ENCODE data around the gene SPTBN1.

GRCh38 chr2:54417577-54417976 lies 38.5 kb upstream of the SPTBN1 start:
- TF ChIP-seq, protein P1, sequence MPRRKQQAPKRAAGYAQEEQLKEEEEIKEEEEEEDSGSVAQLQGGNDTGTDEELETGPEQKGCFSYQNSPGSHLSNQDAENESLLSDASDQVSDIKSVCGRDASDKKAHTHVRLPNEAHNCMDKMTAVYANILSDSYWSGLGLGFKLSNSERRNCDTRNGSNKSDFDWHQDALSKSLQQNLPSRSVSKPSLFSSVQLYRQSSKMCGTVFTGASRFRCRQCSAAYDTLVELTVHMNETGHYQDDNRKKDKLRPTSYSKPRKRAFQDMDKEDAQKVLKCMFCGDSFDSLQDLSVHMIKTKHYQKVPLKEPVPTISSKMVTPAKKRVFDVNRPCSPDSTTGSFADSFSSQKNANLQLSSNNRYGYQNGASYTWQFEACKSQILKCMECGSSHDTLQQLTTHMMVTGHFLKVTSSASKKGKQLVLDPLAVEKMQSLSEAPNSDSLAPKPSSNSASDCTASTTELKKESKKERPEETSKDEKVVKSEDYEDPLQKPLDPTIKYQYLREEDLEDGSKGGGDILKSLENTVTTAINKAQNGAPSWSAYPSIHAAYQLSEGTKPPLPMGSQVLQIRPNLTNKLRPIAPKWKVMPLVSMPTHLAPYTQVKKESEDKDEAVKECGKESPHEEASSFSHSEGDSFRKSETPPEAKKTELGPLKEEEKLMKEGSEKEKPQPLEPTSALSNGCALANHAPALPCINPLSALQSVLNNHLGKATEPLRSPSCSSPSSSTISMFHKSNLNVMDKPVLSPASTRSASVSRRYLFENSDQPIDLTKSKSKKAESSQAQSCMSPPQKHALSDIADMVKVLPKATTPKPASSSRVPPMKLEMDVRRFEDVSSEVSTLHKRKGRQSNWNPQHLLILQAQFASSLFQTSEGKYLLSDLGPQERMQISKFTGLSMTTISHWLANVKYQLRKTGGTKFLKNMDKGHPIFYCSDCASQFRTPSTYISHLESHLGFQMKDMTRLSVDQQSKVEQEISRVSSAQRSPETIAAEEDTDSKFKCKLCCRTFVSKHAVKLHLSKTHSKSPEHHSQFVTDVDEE (CRISPR knock-in tag; IDR thresholded peaks at IDR 0.05), result no peak
- no peak for TF ChIP-seq ZNF70 (CRISPR knock-in tag; IDR thresholded peaks at IDR 0.05)
- TF ChIP-seq, protein P2, sequence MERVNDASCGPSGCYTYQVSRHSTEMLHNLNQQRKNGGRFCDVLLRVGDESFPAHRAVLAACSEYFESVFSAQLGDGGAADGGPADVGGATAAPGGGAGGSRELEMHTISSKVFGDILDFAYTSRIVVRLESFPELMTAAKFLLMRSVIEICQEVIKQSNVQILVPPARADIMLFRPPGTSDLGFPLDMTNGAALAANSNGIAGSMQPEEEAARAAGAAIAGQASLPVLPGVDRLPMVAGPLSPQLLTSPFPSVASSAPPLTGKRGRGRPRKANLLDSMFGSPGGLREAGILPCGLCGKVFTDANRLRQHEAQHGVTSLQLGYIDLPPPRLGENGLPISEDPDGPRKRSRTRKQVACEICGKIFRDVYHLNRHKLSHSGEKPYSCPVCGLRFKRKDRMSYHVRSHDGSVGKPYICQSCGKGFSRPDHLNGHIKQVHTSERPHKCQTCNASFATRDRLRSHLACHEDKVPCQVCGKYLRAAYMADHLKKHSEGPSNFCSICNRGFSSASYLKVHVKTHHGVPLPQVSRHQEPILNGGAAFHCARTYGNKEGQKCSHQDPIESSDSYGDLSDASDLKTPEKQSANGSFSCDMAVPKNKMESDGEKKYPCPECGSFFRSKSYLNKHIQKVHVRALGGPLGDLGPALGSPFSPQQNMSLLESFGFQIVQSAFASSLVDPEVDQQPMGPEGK (CRISPR knock-in tag; IDR thresholded peaks at IDR 0.05; ENCODE audit: borderline replicate concordance), result no peak
- TF ChIP-seq ISL1 (CRISPR knock-in tag; IDR thresholded peaks at IDR 0.05), result no peak
- TF ChIP-seq GLIS3 (CRISPR knock-in tag; IDR thresholded peaks at IDR 0.05), result no peak
- TF ChIP-seq ZFP30 (CRISPR knock-in tag; IDR thresholded peaks at IDR 0.05), result no peak
- TF ChIP-seq ARNTL (CRISPR knock-in tag; IDR thresholded peaks at IDR 0.05; ENCODE audit: borderline replicate concordance, low read depth), result no peak
- TF ChIP-seq ZC3H10 (CRISPR knock-in tag; IDR thresholded peaks at IDR 0.05), result no peak
- TF ChIP-seq ZNF565 (CRISPR knock-in tag; conservative IDR thresholded peaks at IDR 0.05; ENCODE audit: low read depth), result no peak
